VCaP (cell line): Measurements from ENCODE around the gene BMAL1.

Experiments
- H3K27ac ChIP-seq: fragments of 450-650 bp; 2 replicates; pipeline ENCODE4 v1.5.1; 2017
- TF ChIP-seq, protein P1 (sequence below): fragments of 450-650 bp; conservative IDR thresholded peaks from 2 replicates; pipeline ENCODE4 v1.5.1; 2017; ENCODE audit warnings: mild to moderate bottlenecking, moderate library complexity

The BMAL1 gene

DNA sequence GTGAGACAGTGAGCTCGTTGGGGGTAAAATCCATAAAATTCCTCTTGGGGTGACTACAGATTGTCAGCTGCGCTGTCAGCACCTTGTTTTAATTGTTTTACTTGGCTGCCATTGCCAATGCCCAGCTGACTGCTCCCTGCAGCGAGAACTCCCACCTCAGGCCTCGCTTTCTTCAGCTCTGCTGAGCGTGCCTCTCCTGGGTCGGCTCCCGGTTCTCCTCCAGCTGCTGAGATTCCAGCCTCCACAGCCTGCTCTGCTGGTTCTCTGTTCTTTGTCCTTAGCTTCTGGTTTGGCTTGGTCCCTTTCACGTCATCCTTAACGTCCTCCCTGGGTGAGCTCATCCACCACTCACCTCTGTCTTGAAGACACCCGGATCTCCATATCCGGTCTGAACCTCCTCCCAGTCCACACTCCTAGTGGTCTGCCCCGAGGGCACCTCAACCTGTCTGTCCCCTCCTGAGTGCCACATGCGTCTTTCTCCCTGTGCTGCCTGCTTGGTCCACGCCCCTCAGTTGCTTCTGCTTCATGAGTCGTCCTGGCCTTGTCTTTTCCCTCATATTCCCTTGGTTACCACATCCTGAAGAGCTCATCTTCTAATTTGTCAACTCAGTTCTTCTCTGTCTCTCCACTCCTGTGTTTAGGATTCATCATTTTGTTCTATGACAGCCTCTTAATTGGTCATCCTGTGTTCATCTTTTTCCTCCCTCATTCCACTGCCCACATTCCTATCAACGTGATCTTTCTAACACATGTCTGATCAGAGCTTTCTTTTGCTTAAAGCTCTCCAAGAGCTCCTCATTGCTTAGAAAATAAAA lies 35.6 kb downstream of the BMAL1 start:
- H3K27ac ChIP-seq = no peak overlapping the region
- TF ChIP-seq, protein P1, sequence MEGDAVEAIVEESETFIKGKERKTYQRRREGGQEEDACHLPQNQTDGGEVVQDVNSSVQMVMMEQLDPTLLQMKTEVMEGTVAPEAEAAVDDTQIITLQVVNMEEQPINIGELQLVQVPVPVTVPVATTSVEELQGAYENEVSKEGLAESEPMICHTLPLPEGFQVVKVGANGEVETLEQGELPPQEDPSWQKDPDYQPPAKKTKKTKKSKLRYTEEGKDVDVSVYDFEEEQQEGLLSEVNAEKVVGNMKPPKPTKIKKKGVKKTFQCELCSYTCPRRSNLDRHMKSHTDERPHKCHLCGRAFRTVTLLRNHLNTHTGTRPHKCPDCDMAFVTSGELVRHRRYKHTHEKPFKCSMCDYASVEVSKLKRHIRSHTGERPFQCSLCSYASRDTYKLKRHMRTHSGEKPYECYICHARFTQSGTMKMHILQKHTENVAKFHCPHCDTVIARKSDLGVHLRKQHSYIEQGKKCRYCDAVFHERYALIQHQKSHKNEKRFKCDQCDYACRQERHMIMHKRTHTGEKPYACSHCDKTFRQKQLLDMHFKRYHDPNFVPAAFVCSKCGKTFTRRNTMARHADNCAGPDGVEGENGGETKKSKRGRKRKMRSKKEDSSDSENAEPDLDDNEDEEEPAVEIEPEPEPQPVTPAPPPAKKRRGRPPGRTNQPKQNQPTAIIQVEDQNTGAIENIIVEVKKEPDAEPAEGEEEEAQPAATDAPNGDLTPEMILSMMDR = no peak

DNA sequence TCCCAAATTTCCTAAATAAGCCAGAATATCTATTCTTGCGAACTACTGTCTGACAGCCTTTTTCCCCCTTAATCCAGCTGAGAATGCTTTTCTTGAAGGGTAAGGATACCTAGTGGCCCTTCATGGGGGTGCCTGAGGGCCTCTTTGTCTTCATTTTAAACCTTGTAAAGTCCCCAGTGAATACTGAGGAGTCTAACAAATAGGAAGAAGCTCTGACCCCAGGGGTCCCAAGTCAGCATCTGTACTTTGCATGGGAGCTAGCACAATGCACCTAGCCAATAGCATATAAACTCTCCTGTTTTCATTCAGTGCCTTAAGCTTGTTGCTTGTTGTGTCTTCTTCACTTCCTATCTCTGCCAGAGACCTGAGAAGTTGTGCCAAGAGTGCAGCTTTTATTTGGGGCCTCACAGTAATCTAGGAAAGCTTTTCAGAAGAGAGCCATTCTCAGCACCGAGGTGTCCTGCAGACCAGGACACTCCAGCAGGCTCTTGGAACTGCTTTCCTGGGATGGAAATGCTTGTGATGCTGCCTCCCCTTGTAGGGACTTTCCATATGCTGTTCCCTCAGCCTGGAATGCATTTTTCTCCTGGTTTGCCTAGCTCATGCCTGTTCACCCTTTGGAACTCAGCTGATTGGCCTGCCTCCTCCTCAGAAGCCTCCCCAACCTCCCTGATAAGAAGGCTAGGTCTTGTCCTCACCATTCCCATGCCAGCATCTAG lies 37.2 kb downstream of the BMAL1 start:
- TF ChIP-seq, protein P1 = no peak
- no peak overlapping the region for H3K27ac ChIP-seq

DNA sequence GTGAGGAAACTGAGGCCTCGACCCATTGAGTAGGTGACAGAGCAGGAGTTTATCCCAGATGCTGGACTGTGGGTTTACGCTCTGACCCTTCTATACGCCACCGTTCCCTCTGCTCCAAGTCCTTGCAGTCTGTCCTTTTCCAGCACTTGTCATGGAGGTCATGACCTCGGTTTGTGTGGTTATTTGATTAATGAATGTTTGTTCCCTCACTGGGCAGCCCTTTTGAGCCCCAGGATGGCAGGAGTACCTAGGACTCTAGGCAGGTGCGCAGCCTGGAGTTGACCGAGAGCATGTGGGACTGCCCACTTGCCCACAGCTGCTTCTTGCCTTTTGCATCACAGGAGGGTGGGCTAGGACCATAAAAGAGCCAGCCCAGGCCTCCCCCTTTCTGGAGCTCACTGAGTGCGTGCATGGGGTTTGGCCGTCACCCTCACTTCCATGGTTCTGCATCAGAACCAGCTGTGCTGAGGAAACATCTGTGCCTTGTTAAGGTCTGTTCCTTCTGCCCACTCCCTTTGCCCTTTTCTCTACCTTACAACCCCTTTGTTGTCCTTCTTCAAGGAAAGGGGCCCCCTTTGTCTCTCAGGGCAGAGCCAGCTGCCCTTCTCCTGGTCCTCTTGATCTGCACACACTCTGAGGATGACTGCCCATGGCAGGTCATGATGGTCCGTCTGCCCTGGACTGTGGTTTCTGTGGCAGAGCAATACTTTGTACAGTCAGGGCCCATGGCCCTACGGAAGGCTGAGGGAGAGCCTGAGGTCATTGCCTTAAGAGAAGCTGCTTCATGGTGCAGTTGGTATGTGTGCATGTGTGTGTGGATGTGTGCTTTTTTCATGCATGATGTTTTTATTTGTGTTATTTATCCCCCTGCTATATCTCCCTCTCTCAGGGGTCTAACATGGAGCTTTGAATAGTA lies 38.2 kb downstream of the BMAL1 start:
- no peak overlapping the region for H3K27ac ChIP-seq
- TF ChIP-seq, protein P1 = no peak

DNA sequence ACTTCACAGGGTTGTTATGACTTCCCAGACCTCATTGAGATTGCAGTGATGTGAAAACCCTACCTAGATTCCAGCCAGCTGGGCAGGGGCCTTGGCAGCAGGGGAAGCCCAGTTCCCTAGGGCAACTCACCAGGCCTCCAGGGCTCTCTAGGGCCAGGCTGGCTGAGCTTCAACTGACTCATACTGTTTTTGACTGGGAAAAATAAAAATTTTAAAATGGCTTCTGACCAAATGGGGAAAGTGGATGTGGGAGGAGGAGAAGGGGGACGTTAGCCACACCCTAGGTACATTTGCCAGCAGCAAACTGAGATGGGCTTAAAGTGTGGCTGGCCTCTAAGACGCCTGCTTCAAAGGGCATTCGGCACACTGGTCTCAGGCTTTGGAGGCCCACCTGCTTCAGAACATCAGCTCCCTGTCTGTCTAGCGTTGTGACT lies 39.0 kb downstream of the BMAL1 start:
- H3K27ac ChIP-seq = no peak overlapping the region
- TF ChIP-seq, protein P1 = no peak

DNA sequence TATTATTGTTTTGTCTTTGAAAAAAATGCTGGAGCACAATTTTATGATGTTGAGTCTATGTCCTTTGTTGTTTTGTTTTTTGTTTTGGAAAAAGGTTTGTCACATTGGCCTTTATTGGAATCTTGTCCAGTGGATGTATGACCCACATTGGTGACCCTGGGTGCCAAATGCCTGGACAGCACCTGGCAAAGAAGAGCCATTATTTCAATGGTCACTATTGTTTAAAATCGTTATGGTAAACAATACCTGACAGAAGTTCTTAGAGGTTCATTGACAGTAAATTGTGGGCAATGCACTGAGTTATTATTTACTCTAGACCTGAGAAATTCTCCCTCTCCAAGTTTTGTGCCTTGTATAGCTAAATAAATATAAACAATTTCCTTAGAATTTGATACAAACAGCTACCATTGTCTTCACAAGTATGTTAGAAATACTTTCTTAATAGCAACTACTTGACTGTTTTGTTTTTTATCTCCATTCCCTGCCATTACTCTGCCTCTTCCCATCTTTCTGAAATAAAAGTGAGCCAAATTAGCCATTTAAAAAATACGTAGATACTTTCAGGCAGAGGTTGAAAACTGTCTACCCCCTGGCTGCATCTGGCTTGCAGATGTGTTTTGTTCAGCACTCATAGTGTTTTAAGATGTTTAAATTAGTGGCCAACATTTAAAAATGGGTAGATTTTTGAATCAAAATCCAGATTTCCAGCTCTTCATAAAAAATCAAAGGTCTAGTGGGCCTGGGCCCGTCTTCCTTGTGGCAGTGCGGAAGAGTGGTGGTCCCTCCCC lies 39.9 kb downstream of the BMAL1 start:
- TF ChIP-seq, protein P1 = no peak
- H3K27ac ChIP-seq = no peak overlapping the region

DNA sequence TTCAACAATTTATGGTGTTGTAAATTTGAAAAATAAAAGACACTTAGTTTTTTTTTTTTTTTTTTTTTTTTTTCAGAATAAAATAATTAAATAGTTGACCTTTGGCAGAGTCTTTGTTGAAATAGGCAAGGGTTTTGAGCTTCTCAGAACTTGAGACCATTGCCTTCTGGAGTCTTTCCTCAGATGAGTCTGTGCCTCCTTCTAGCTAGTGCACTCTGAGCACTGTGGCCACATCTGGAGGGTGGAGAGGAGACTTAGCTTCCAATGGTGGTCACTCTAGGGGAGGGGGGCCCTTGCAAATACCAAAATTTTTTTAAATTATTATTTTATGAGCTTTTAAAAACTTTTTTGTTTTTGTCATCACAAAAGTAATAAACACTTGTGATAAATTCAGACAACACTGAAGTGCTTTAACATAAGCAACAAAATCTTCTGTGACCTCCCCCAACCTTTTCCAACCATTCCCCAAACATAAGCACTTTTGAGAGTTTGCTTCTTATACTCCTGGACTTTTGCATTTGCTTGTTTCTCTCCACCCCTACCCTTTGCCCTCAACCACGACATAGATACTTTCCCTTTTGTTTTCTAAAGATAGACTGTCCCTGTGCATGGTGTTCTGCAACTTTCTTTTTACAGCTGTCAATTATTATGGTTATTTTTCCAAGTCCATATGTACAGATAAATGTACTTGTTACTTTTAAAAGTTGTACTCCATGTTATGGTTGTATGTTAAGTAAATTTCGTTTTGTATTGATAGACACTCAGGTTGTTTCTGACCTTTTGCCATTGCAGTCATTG lies 41.1 kb downstream of the BMAL1 start:
- H3K27ac ChIP-seq = no peak overlapping the region
- TF ChIP-seq, protein P1 = no peak
